ENCODE results near the gene GBA2.
A peak's percentile ranks its signal among the peaks of the same experiment; 100 is the strongest.

The GBA2 gene

DNA sequence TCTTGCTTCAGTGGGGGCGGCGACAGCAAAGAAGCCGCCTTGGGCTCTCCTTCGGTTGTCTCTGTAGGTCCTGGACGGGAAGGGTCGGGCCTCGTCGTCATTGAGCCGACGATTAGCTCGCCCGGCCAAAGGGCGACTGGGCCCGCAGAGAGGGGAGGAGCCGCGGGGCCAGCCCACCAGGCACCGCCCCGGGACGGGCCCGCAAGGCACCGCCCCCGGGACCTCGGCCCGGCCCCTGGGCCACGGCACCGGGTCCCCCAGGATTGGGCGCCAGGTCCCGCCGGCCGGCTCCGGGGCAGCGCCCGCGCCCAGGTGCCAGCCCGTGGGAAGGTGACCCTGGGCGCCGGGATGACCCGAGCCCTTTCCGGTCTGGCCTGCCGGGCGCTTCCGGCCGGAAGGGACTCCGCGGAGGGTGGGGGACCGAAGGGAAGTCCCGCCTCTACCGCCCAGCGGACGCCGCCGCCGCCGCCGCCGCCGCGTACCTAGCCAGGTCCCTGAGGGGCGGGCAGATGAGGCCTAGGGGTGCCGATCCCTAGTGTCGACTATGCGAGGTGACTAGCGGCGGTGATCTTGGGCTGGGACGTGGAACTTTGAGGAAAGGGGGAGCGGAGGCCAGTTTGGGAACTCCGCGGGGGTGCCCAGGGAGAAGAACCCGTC is at the start of gene GBA2, which contains the start of gene RGP1:
Gene GBA2 (minus strand): TSS at position 371 of the 657 bp plus-strand sequence. CDS start 524 bp downstream, outside the sequence.
Gene RGP1 (plus strand): TSS at position 430 of the 657 bp plus-strand sequence. CDS start 469 bp downstream, outside the sequence.
- DNase-seq, result no peak

DNA sequence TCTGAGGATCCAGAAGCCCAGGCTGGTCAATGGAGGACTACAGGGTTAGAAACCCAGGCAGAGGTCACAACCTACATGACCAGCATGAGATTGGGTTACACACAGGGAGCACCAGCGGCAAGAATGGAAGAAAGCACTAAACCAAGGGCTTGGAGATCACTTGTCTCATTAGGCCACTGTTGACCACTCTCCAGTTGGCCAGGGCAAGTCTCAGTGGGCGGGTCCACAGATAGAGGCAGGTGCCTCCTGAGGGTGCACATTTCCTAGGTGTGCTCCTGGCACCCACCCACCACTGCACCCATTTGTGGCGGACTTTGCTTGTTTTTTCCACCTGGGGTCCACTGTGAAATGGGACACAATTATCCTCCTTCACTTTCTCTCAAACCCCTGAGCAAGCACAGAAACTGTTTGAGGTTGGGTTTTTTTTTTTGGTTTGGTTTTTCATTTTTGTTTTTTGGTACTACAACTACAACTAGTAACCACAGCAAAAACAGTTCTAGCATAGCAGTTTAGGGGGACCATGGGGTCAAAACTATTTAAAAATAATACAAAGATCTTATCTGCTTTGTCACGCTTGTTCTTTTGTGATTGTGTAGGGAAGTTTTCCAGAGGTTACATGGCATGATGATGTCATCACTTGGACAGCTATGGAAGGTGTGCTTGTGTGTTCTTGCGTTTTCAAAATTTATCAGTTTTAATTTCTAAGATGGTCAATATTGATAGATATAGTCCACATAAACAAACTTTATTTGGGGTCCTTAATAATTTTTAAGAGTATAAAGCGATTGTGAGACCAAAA is 48.5 kb upstream of the GBA2 start:
- no peak for DNase-seq

DNA sequence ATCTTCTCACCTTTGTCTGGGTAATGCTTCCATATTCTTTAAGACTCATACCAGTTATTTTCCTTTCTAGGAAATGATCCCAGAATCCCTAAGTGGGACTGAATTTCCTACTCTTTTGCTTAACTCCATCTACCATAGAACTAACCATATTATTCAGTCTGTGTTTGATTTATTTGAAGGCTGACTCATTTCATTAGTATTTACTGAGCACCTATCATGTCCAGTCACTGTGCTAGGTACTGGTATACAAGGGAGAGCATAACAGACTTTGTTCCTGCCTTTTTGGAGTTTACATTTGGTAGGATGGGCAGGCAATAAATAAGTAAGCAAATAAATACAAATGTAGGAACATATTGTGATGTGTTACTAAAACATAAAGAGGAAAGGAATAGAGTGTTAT is 46.7 kb upstream of the GBA2 start:
- DNase-seq, result no peak

DNA sequence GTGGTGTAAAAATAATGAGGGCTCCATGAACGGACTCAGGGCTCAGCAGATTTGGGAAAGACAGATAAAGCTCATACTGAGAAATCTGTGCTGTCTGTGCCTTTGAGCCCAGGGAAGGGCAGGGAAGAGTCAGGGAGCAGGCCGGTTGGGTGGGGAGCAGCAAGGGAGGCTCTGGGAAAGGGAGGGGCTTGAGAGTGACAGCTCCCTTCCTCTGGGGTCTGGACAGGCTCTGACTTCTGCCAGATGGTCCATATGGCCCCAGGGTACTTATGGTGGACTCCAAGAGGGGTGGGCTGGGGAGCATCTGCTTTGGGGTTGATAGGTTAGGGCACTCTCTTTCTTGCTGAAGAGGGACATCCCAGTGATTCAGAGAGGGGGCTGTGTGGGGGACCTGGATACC is 44.4 kb upstream of the GBA2 start:
- DNase-seq, result no peak

DNA sequence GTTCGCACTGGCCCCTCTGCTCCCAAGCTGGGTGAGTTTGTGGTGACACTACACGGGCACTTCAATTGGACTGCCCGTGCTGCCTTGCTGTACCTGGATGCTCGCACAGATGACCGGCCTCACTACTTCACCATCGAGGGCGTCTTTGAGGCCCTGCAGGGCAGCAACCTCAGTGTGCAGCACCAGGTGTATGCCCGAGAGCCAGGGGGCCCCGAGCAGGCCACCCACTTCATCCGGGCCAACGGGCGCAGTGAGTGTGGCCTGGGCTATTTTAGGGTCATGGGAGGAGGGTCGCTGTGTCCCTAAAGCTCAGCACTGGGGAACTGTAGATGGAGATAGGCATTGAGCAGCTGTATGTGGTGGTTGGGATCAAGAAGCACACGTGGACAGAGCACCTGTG is 43.8 kb upstream of the GBA2 start:
- DNase-seq, result no peak

DNA sequence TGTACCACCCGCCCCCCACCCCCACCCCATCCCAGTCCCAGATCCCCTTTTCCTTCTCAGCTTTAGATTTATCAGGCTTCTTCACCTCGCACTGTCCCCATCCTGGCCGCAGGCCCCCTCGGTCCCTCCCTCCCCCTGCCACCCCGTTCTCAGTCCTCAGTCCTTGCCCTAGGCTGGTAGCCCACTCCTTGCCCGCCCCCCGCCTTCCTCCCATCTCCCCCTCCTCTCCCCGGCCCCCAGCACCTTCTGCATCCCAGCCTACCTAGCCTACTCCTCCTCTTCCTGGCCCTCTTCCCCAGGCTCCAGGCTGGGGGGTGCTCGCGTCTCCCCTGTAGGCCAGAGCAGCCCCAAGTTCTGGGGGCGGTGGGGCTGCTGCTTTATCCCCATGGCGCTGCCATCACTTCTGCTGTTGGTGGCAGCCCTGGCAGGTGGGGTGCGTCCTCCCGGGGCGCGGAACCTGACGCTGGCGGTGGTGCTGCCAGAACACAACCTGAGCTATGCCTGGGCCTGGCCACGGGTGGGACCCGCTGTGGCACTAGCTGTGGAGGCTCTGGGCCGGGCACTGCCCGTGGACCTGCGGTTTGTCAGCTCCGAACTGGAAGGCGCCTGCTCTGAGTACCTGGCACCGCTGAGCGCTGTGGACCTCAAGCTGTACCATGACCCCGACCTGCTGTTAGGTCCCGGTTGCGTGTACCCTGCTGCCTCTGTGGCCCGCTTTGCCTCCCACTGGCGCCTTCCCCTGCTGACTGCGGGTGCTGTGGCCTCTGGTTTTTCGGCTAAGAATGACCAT is 43.2 kb upstream of the GBA2 start:
- DNase-seq, result no peak

DNA sequence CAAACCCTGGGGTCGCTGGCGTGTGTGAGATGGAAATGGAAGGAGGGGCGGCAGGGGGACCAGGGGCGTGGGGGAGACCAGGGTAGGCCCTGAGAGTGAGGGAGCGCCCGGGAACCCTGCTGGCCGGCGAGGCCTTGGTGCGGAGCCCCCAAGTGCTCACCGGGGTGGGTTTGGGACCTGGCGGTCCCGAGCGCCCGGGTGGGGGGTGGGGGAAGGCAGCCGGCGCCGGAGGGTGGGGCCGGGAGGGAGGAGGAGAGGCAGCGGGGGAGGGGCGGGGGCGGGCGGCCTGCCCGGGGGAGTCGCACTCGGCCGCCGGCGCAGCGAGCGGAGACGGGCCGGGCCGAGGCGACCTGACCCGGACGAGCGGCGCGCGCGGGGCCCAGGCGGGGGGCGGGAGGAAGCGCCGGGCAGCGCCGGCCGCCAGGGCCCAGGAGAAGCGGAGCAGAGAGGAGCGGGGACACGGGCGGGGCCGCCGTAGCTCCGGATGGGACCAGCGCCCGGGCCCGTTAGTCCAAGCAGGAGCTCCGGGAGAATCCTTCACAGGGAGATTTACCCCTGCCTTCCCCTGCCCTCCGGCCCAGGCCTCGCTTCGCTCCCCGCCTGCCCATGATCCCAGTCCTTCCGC is 42.4 kb upstream of the GBA2 start, which contains the start of gene NPR2:
Gene NPR2 (plus strand): TSS at position 295 of the 625 bp plus-strand sequence. CDS start 818 bp downstream, outside the sequence.
- no peak for DNase-seq

DNA sequence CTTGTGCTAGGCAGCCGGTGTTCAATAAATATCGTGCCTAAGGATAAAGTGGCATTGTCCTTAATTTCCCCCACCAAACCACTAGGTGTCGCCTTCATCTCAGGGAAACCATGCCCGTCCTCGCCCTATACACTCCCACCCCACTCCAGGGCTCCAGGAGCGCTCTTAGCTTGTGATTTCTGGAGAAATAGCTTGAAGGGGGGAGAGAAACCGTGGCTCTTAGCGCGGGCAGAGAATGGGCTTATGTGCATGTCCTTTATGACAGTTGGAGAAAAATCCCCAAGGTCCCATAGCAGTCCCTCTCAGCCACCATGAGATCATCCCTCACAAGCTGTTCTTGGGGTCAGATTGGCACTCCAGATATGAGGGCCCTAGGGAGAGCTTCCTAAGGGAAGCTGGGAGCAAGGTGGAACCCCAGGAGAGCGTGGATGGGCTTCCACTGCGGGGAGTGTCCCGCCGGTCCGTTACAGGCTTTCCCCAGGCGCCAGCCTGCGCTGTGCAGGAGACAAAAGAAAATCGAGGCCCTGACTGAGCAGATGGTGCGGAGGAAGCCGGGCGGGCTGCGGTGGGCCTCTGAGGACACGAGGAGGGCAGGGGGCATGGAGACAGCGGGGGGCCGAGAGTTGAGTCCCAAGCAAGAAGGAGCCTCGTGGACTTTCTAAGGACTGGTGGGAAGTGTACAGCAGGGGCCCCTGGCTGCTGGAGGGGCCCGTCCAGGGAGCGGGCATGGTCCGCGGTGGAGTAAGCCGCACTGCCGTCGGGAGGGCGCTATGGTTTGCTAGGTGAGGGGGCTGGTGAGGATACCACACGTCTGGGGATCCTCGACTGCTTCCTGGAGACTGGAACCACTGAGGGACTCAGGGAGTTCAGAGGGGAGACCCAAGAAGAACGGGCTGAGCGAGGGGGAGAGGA is 41.6 kb upstream of the GBA2 start:
- DNase-seq, result peak in 1 of 2 experiments; percentile 55

DNA sequence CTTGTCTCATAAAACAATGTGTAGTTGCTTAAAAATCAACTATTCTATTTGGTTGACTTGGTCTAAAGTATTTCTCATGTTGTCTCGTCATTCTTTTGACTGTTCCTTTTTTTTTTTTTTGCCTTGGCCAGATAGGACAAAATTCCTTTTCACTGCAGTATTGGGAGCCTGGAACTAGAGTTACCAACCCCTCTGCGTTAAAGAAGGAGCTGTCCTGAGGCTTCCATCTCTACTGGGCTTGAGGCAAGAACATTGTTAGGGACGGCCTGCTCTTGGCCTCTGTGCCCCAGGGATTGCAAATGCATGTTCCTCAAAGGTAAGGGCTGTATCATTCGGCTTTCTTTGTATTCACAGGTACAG is 41.0 kb upstream of the GBA2 start:
- no peak for DNase-seq

DNA sequence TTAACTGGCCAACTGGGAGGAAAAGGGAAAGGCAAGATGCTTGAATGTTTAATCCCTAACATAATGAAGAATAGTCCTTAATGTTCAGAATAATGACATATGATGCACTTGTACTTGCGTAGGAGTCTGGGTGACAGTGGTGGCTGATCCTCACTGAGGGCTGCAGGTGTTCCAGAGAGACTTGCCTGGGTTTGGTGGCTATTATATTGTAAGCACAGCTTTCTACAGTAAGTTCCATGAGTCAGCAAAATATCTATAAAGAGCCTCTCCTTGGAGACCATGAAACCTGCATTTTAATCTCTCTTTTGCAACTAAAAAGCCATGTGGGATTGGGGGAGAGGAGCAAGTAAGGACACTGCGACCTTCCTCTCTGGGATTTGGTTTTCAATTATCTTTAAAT is 40.5 kb upstream of the GBA2 start:
- no peak for DNase-seq

DNA sequence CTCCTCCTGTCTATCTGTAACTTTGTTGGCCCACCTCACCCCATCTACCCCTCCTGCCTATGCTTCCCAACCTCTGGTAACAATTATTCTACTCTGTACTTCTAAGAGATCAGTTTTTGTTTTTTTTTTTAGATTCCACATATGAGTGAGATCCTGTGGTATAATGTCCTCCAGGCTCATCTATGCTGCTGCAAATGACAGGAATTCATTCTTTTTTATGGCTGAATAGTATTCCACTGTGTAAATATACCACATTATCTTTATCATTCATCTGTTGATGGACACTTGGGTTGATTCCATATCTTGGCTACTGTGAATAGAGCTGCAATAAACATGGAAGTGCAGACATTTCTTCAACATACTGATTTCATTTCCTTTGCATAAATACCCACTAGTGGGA is 34.4 kb upstream of the GBA2 start:
- DNase-seq, result no peak

DNA sequence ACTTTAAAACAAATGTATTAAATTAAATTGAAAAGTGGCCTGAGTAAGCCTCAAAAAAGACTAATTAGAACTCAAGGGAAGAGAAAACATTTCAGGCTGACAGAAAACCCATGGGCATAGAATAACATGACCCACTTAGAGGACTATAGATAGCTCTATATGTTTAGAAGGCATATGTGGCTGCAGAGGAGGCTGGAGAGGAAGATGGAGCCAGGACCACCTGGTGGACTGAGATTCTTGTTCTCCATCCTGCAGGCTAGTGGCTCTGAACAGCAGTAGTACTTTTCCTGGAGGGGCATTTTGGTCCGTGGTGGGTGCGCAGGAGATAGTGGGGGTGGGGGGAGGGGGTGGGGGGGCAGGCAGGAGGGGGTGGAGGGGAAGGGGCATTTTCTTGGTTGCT is 32.0 kb upstream of the GBA2 start:
- no peak for DNase-seq

DNA sequence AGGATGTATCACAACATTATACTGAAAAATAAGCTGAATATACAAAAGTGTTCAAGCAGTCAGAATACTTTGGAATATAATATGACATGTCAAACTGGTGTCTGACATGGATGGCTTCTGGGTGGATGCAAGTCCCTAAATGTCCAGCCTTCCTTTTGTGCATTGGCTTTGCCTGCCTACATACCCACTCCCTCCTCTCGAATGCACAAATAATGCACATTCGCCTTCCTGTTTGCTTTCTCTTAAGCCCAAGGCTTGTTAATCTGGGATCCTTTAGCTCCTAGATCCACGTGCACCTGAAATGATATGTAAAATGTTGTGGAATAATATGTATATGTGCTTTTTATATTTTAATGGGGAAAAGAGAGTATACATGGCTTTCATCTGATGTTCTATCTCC is 29.5 kb upstream of the GBA2 start:
- no peak for DNase-seq

DNA sequence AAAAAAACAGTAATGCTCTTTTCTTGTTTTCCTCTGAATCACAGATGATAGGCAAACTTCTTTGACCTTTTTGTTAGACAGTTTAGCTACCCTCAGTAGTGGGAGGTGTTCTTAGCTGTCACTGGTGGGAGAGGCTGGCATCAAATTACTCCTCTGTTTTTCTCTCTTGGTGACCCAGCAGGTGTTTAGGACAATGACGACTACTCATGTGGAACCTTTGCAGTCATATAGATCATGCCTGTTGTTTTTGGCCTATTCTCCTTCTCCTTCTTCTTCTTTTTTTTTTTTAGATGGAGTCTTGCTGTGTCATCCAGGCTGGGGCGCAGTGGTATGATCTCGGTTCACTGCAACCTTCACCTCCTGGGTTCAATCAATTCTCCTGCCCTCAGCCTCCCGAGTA is 27.0 kb upstream of the GBA2 start:
- peak; percentile 20 to 43 for DNase-seq

DNA sequence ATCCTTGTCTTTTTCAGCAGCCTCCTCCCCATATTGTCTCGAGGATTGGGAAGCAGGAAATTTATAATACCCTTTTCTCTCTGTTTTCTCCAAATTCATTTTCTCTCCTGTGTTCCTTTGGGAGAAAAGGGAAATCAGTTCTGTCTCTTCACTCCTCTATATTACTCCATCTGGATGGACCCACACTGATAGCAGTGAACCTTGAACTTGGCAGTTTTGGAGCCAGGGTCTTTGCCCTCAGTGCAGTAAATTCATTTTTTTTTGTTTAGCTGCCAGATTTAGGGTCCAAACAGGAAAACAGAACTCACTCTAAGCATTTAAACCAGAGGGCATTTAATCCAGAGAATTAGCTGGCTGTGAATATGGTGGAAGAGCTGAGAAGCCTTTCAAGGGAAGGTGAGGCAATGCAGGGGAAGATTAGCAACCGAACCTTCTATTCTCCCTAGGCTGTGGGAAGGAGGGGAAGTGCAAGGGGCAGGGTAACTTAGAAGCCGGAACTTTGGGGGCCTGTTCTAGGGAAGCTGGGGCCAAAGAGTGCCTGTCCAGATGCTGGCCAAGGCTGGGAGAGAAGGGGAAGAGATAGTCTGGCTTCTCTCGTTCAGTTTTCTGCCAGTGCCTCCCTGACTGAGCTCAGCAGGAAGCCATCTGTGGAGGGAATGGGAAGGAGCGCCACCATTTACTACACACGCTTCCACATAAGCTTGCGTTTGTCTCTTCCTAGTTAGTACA is 26.0 kb upstream of the GBA2 start:
- no peak for DNase-seq

DNA sequence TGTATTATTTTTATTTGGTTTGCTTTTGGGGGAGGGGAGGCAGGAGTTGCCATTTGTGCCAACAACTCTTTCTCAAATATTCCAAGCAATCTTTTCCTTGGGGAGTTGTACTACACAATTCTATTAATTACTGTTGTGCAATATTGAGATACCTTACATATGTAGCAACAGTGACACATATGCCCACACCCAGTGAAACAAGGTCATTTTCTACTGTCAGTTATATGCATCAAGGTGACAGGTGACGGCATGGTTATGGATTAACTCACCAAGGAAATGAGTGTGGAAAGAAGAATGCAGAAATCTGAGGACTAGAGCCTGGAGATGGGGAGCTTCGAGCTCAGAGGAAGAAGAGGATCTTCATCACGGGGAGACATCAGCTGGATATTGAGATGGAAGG is 22.9 kb upstream of the GBA2 start:
- no peak for DNase-seq

DNA sequence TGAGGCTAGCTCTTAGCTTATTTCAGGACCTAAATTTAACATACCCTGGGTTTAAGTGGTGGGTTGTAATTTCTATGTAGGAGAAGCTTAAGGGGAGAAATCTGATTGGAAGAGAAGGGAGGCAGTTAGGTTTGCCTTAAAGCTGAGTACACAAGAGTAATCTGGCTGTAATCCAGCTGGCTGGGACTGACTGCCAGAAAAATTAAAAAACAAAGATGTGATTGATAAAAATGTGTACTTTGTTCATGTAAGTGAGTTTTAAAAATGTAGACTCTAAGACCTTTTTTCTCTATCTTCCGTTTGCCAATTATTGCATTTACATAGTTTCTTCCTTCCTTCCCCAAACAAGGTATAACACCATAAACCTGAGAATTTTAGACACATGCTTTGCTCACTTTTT is 22.5 kb upstream of the GBA2 start:
- no peak for DNase-seq

DNA sequence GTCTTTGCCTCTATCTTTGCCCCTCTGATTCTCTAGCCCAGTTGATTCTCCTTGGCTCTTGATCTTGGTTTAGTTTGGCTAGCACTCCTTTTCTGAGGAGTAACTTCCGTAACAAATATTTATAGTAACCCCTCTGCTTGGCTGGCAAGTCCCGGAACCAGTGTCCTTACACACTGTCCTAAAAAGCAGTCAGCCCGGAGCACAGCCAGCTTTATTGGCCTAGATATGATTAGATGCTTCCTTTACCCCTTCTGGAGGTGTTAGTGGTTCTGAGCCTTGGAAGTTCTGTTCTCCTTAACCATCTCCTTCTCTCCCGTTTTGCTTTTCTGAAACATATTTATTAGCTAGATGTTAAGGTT is 22.0 kb upstream of the GBA2 start:
- no peak for DNase-seq

DNA sequence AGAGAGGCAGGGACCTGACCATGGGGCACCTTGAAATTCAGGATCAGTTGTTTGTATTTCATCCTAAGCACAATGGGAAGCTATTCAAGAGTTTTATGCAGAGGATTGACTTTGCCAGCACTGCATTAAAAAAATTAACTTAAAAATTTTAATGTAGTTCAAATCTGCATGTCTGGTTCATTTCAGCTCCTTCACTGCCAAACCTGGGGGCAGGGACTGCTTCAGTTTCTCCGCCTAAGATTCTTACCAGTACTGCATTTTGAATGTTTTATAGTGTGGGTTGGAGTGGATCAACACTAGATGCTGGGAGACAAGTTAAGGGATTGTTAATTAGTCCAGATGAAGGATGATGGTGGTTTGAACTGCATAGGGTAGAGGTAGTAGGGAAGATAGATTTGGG is 20.7 kb upstream of the GBA2 start:
- DNase-seq, result no peak

DNA sequence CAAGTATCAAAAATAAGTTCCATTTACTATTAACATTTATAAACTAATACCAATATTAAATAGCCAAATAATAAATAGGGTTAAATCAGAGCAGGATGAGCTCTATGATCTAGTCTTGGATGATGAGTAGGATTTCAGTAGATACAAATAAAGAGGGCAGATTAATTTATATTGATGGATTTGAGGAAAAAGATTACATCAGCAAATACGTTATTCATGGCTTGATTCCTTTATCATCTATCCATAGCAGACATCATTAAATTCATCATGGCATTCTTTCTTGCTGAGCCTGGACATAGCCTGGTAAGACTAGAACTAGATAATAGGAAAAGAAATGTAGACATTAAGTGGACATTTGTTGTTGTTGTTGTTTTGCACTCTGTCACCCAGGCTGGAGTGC is 18.4 kb upstream of the GBA2 start:
- DNase-seq, result no peak

DNA sequence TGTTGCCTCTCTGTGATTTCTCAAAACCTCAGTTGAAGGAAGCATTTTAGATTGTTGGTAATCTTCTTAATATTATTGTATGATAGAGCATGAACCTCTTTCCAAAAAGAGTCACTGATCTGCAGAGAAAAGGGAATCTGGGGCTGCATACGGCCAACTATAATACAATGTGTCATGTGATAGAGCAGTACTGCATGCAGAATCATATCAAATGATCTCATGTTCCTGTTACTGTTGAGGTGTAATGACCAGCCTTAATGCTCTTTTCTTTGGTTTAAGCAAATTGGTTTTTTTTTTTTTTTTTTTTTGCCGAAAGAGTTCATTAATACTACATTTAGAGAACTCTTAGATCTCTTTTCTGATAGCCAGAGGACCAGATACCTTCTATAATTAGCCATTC is 18.0 kb upstream of the GBA2 start:
- no peak for DNase-seq

Data from NCI-H187 (cell line).